ENCODE results near the gene POC1A.

DNA sequence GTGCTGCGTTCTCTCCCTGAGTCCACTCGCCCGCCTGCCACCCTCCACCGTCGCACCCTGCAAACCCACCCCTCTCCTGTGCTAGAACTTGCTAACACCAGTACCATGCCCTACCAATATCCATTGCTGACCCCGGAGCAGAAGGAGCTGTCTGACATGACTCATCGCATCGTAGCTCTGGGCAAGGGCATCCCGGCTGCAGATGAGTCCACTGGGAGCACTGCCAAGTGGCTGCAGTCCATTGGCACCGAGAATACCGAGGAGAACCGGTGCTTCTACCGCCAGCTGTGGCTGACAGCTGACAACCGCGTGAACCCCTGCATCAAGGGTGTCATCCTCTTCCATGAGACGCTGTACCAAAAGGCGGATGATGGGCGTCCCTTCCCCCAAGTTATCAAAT is 38.8 kb upstream of the POC1A start:
- TF ChIP-seq POLR2A (IDR thresholded peaks at IDR 0.05; ENCODE audit: low read length) (no peak), GATA1 (IDR thresholded peaks at IDR 0.05; ENCODE audit: low read depth, low read length) (no peak)

Measured in erythroblast (primary cell).